Ascending aorta (tissue), 2 donors: ENCODE results near the gene PACRG. TPM values are rescaled to one million over a fixed set of nuclear protein-coding genes. Genes with fewer than 3 reads are reported as not detected.

Experiments used
- DNase-seq, 2 donors: peaks; one replicate each; pipeline ENCODE4 v3.0.0-alpha.2; 2019; ENCODE audit warnings: low spot score in 2 of 2
- H3K27ac ChIP-seq, 2 donors: fragments of 200-600 bp; sonication (generic); one replicate each; pipeline ENCODE4 v1.5.1; 2016 to 2017; ENCODE audit warnings: mild to moderate bottlenecking in 1 of 2
- H3K27me3 ChIP-seq: fragments of 200-600 bp; sonication (generic); one replicate; pipeline ENCODE4 v1.5.1; 2017
- H3K36me3 ChIP-seq, 2 donors: fragments of 200-600 bp; sonication (generic); one replicate each; pipeline ENCODE4 v1.5.1; 2016
- H3K4me1 ChIP-seq, 2 donors: fragments of 200-600 bp; sonication (generic); one replicate each; pipeline ENCODE4 v1.5.1; 2016 to 2017; ENCODE audit warnings: mild to moderate bottlenecking in 1 of 2
- H3K4me3 ChIP-seq, 2 donors: fragments of 200-600 bp; sonication (generic); one replicate each; pipeline ENCODE4 v1.5.1; 2016 to 2017; ENCODE audit warnings: mild to moderate bottlenecking in 1 of 2
- H3K9me3 ChIP-seq, 2 donors: fragments of 200-600 bp; sonication (generic); one replicate each; pipeline ENCODE4 v1.5.1; 2016
- CTCF ChIP-seq, 3 experiments: fragments of 200-600 bp in 2 of 3; fragments of 450-650 bp in 1 of 3; sonication (generic) in 2 of 3; IDR thresholded peaks; one replicate each; pipeline ENCODE4 v1.5.1; 2016 to 2019; ENCODE audit warnings: antibody characterized with exemption in 3 of 3, mild to moderate bottlenecking in 1 of 3, moderate library complexity in 1 of 3
- intact Hi-C: fragments of 100-400 bp; cut with DNase I; formaldehyde crosslinking; loops from one replicate; pipeline ENCODE4 v1.15.1; 2023
- total RNA-seq: library from RNA; depleted of rRNA; stranded (reverse); fragments of >200 nt; gene quantifications from one replicate; pipeline ENCODE4 v1.1.0, GENCODE V29; 2016

PACRG gene
- total RNA-seq, 1 donor from 2014 or later = not detected

GRCh38 chr6:162751211-162751859 lies 23.6 kb downstream of the PACRG start:
- DNase-seq = no peak
- intact Hi-C loops = no loop called here
- H3K36me3 ChIP-seq = no peaks in the 10 kb centered on the region
- TF ChIP-seq CTCF (IDR thresholded peaks at IDR 0.05) = no peak
- no peak overlapping the region for H3K27ac ChIP-seq
- H3K4me1 ChIP-seq = no peaks in the 10 kb centered on the region
- H3K9me3 ChIP-seq = no peaks in the 10 kb centered on the region
- H3K27me3 ChIP-seq = no peaks in the 10 kb centered on the region
- no peak overlapping the region for H3K4me3 ChIP-seq

GRCh38 chr6:162753775-162754174 lies 26.0 kb downstream of the PACRG start:
- Histone ChIP-seq H3K4me1 (no peaks in the 10 kb centered on the region), H3K27ac (no peak overlapping the region), H3K27me3 (no peaks in the 10 kb centered on the region), H3K9me3 (no peaks in the 10 kb centered on the region), H3K36me3 (no peaks in the 10 kb centered on the region), H3K4me3 (no peak overlapping the region)
- DNase-seq = no peak
- TF ChIP-seq CTCF (IDR thresholded peaks at IDR 0.05) = no peak
- intact Hi-C loops = no loop called here

- no peak overlapping the region for H3K27ac ChIP-seq
- no peak for TF ChIP-seq CTCF (IDR thresholded peaks at IDR 0.05)
- no peaks in the 10 kb centered on the region for H3K36me3 ChIP-seq
- H3K4me1 ChIP-seq = no peaks in the 10 kb centered on the region
- DNase-seq = no peak
- H3K27me3 ChIP-seq = no peaks in the 10 kb centered on the region
- H3K4me3 ChIP-seq = no peak overlapping the region
- intact Hi-C loops = no loop called here
- H3K9me3 ChIP-seq = no peaks in the 10 kb centered on the region
These were observed 42.4 kb downstream of the PACRG start for GRCh38 chr6:162770136-162770535.

- no peaks in the 10 kb centered on the region for H3K9me3 ChIP-seq
- no peak for TF ChIP-seq CTCF (IDR thresholded peaks at IDR 0.05)
- no peak for DNase-seq
These were observed 43.2 kb downstream of the PACRG start for GRCh38 chr6:162770955-162771354.

GRCh38 chr6:162772466-162772865 lies 44.7 kb downstream of the PACRG start:
- DNase-seq = no peak
- Histone ChIP-seq H3K27ac (no peak overlapping the region), H3K9me3 (no peaks in the 10 kb centered on the region), H3K4me3 (no peak overlapping the region), H3K27me3 (no peaks in the 10 kb centered on the region), H3K36me3 (no peaks in the 10 kb centered on the region), H3K4me1 (no peaks in the 10 kb centered on the region)
- TF ChIP-seq CTCF (IDR thresholded peaks at IDR 0.05) = no peak
- intact Hi-C loops = no loop called here

More at GRCh38 chr6:162770955-162771354, 43.2 kb downstream of the PACRG start:
- no peaks in the 10 kb centered on the region for H3K4me1 ChIP-seq
- H3K27ac ChIP-seq = no peak overlapping the region
- no peaks in the 10 kb centered on the region for H3K36me3 ChIP-seq
- intact Hi-C loops = no loop called here
- no peaks in the 10 kb centered on the region for H3K27me3 ChIP-seq
- no peak overlapping the region for H3K4me3 ChIP-seq

GRCh38 chr6:162773996-162774395 lies 46.2 kb downstream of the PACRG start:
- H3K9me3 ChIP-seq = no peaks in the 10 kb centered on the region
- intact Hi-C loops = no loop called here
- H3K27me3 ChIP-seq = no peaks in the 10 kb centered on the region
- no peaks in the 10 kb centered on the region for H3K36me3 ChIP-seq
- no peak overlapping the region for H3K27ac ChIP-seq
- H3K4me3 ChIP-seq = no peak overlapping the region
- DNase-seq = no peak
- no peaks in the 10 kb centered on the region for H3K4me1 ChIP-seq
- no peak for TF ChIP-seq CTCF (IDR thresholded peaks at IDR 0.05)
